CD14-positive monocyte (primary cell): Measurements from ENCODE around the gene MEGF9. TPM values are rescaled to one million over a fixed set of nuclear protein-coding genes. Genes with fewer than 3 reads are reported as not detected.

Experiments
- DNase-seq, 3 donors: peaks; one replicate each; pipeline ENCODE4 v3.0.0-alpha.2; 2011 to 2022
- H2AFZ ChIP-seq: 2 replicates; pipeline ENCODE4 v1.6.0; 2012; ENCODE audit warnings: mild to moderate bottlenecking, low read depth, low read length, inconsistent platforms; ENCODE audit not compliant: insufficient read depth, poor library complexity, severe bottlenecking
- H3K27ac ChIP-seq, 2 donors: 1 replicate in 1 of 2; 2 replicates in 1 of 2; pipeline ENCODE4 v1.5.1; 2012 to 2013; ENCODE audit warnings: low read length in 2 of 2, control low read depth in 1 of 2, inconsistent platforms in 1 of 2, low read depth in 1 of 2, mild to moderate bottlenecking in 1 of 2
- H3K27me3 ChIP-seq, 2 donors: one replicate each; pipeline versions ENCODE4 v1.6.0 to v1.6.1; 2011 to 2013; ENCODE audit warnings: low read length in 2 of 2; ENCODE audit not compliant: control insufficient read depth in 2 of 2, insufficient read depth in 2 of 2
- H3K36me3 ChIP-seq, 2 donors: replicated peaks in 1 of 2; 1 replicate in 1 of 2; 2 replicates in 1 of 2; pipeline versions ENCODE4 v1.5.1 to v1.6.1; 2012 to 2013; ENCODE audit warnings: low read length in 2 of 2, control low read depth in 1 of 2, inconsistent platforms in 1 of 2, mild to moderate bottlenecking in 1 of 2; ENCODE audit not compliant: insufficient read depth in 2 of 2, control insufficient read depth in 1 of 2
- H3K4me1 ChIP-seq, 2 donors: 1 replicate in 1 of 2; 2 replicates in 1 of 2; pipeline versions ENCODE4 v1.5.1 to v1.6.1; 2012 to 2013; ENCODE audit warnings: low read length in 2 of 2, control low read depth in 1 of 2, inconsistent platforms in 1 of 2, mild to moderate bottlenecking in 1 of 2, moderate library complexity in 1 of 2; ENCODE audit not compliant: insufficient read depth in 2 of 2, control insufficient read depth in 1 of 2
- H3K4me2 ChIP-seq: replicated peaks from 2 replicates; pipeline ENCODE3; 2012; ENCODE audit warnings: low read length, moderate library complexity, mild to moderate bottlenecking; ENCODE audit not compliant: poor library complexity, severe bottlenecking; ENCODE audit errors: extremely low read depth
- H3K4me3 ChIP-seq, 3 experiments: fragments of 200-600 bp in 1 of 3; sonication (generic) in 1 of 3; replicated peaks in 1 of 3; 1 replicate in 2 of 3; 2 replicates in 1 of 3; pipeline ENCODE4 v1.5.1; 2011 to 2013; ENCODE audit warnings: low read length in 3 of 3, mild to moderate bottlenecking in 3 of 3, control low read depth in 2 of 3, low read depth in 2 of 3, inconsistent platforms in 1 of 3, moderate library complexity in 1 of 3
- H3K79me2 ChIP-seq: 2 replicates; pipeline ENCODE4 v1.6.0; 2012; ENCODE audit warnings: mild to moderate bottlenecking, control low read depth, inconsistent platforms, low read length, moderate library complexity; ENCODE audit not compliant: insufficient read depth
- H3K9ac ChIP-seq: 2 replicates; pipeline ENCODE4 v1.6.0; 2017; ENCODE audit warnings: low read length, mild to moderate bottlenecking; ENCODE audit not compliant: insufficient read depth, poor library complexity, severe bottlenecking
- H3K9me3 ChIP-seq, 2 donors: replicated peaks in 1 of 2; 1 replicate in 1 of 2; 2 replicates in 1 of 2; pipeline versions ENCODE4 v1.5.1 to v1.6.1; 2012 to 2013; ENCODE audit warnings: low read length in 2 of 2, control low read depth in 1 of 2; ENCODE audit not compliant: control insufficient read depth in 1 of 2, insufficient read depth in 1 of 2
- H4K20me1 ChIP-seq: 2 replicates; pipeline ENCODE4 v1.6.0; 2012; ENCODE audit warnings: mild to moderate bottlenecking, low read length, control low read depth, moderate library complexity; ENCODE audit not compliant: insufficient read depth
- H3K27ac Mint-ChIP-seq, 7 donors: one replicate each; pipeline ENCODE4 v1.8.0; 2020; ENCODE audit warnings: mild to moderate bottlenecking in 7 of 7, mixed read lengths in 7 of 7, moderate library complexity in 6 of 7, inconsistent platforms in 2 of 7
- H3K27me3 Mint-ChIP-seq, 3 donors: one replicate each; pipeline ENCODE4 v1.8.0; 2021 to 2022; ENCODE audit warnings: low read depth in 3 of 3, mild to moderate bottlenecking in 3 of 3, mixed read lengths in 3 of 3, moderate library complexity in 3 of 3, inconsistent platforms in 1 of 3
- H3K36me3 Mint-ChIP-seq, 2 donors: one replicate each; pipeline ENCODE4 v1.8.0; 2020; ENCODE audit warnings: mixed read lengths in 2 of 2, inconsistent platforms in 1 of 2, mild to moderate bottlenecking in 1 of 2
- H3K4me1 Mint-ChIP-seq: one replicate; pipeline ENCODE4 v1.8.0; 2020; ENCODE audit warnings: mild to moderate bottlenecking, mixed read lengths
- H3K4me3 Mint-ChIP-seq, 2 donors: one replicate each; pipeline ENCODE4 v1.8.0; 2020; ENCODE audit warnings: mild to moderate bottlenecking in 2 of 2, mixed read lengths in 2 of 2, moderate library complexity in 1 of 2
- H3K9me3 Mint-ChIP-seq, 7 donors: one replicate each; pipeline ENCODE4 v1.8.0; 2020 to 2022; ENCODE audit warnings: mixed read lengths in 7 of 7, mild to moderate bottlenecking in 6 of 7, moderate library complexity in 6 of 7, inconsistent platforms in 2 of 7
- WGBS: methylation state at CpG from one replicate; pipeline ENCODE4 v1.1.5; 2013; ENCODE audit warnings: missing lambda C conversion rate; ENCODE audit not compliant: insufficient coverage; 5-methylcytosine and 5-hydroxymethylcytosine counted together
- intact Hi-C, 2 donors: fragments of 100-400 bp; cut with micrococcal nuclease; formaldehyde crosslinking; loops; one replicate each; pipeline versions ENCODE4 v1.15.0 to v1.15.1; 2023
- polyA plus RNA-seq, 3 donors: library from polyadenylated mRNA; depleted of rRNA in 1 of 3; unstranded in 2 of 3; stranded (reverse) in 1 of 3; fragments of 300-500 nt in 2 of 3; fragments of >200 nt in 1 of 3; fragmentation: Illumina TruSeq in 2 of 3; gene quantifications; 1 replicate in 2 of 3; 2 replicates in 1 of 3; pipeline ENCODE4 v1.2.3, GENCODE V29; 2012 to 2021
- TF ChIP-seq, protein P1 (sequence below): fragments of 200-600 bp; IDR thresholded peaks from one replicate; pipeline ENCODE4 v1.8.0; 2022; ENCODE audit warnings: antibody characterized with exemption, mild to moderate bottlenecking

Gene MEGF9
- polyA plus RNA-seq, 3 donors, result 45.0 to 92.8 (median 89.7) TPM

DNA sequence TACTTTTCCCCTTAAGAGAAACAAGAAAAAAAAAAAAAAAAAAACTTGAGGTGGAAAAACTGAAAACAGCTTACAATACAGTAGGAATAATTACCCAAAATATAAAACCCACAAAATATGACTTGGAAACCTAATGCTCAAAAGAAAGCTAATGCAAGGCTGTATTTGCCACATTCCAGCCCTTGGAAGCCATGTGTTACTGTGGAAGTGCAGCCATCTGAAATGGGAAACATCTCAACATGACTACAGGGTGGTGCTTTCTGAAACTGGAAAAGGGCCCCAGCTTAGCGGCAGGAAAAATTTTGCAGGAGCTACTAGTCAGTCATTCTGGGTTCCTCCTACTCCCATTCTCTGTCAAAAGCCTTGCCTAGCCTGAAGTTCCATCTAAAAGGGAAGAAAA, 154.7 kb downstream of the MEGF9 start:
- peak overlapping the region in 1 of 7 donors; percentile 60 for H3K27ac Mint-ChIP-seq
- no peaks in the 10 kb centered on the region for H3K27me3 ChIP-seq
- peaks cover 2 to 5% (median 3%) of the 10 kb centered on the region in 3 donors for H3K27me3 Mint-ChIP-seq
- H3K9me3 ChIP-seq, result no peaks in the 10 kb centered on the region
- H3K4me2 ChIP-seq, result no peak overlapping the region
- no peaks in the 10 kb centered on the region for H3K9me3 Mint-ChIP-seq
- H3K9ac ChIP-seq, result no peak overlapping the region
- TF ChIP-seq, protein P1, sequence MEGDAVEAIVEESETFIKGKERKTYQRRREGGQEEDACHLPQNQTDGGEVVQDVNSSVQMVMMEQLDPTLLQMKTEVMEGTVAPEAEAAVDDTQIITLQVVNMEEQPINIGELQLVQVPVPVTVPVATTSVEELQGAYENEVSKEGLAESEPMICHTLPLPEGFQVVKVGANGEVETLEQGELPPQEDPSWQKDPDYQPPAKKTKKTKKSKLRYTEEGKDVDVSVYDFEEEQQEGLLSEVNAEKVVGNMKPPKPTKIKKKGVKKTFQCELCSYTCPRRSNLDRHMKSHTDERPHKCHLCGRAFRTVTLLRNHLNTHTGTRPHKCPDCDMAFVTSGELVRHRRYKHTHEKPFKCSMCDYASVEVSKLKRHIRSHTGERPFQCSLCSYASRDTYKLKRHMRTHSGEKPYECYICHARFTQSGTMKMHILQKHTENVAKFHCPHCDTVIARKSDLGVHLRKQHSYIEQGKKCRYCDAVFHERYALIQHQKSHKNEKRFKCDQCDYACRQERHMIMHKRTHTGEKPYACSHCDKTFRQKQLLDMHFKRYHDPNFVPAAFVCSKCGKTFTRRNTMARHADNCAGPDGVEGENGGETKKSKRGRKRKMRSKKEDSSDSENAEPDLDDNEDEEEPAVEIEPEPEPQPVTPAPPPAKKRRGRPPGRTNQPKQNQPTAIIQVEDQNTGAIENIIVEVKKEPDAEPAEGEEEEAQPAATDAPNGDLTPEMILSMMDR, result no peak
- peaks cover 17 to 23% of the 10 kb centered on the region in 2 donors for H3K4me1 ChIP-seq
- H3K4me1 Mint-ChIP-seq, result peaks cover 16% of the 10 kb centered on the region
- peaks cover 58 to 63% of the 10 kb centered on the region in 2 donors for H3K36me3 Mint-ChIP-seq
- H3K4me3 ChIP-seq, result no peak overlapping the region
- H3K27ac ChIP-seq, result no peak overlapping the region
- no peak for DNase-seq
- peaks cover 9% of the 10 kb centered on the region for H4K20me1 ChIP-seq
- peaks cover 20% of the 10 kb centered on the region for H3K79me2 ChIP-seq
- H2AFZ ChIP-seq, result no peak overlapping the region
- 67% methylated on average over 1 of the region's 1 CpG for WGBS
- no peak overlapping the region for H3K4me3 Mint-ChIP-seq
- intact Hi-C loops, result no loop called here
- peaks cover 22 to 65% of the 10 kb centered on the region in 2 donors for H3K36me3 ChIP-seq

DNA sequence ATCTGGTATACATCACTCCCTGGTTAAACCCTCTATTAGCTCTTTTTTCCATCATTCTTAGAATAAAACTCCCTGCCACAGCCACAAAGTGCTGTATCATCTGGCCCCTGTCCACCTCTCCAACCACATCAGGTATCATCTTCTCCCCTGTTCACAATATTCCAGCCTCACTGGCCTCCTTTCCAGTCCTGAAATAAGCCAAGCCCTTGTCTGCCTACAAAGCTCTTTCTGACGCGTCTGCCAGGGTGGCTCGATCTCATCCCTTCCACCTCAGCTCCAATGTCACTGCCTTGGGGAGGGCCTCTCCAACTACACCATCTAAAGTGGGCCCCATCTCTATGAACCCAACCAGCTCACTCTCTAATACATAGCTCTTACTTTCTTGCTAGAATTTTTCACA, 155.8 kb downstream of the MEGF9 start:
- Histone ChIP-seq H3K79me2 (peaks cover 12% of the 10 kb centered on the region), H3K4me2 (no peak overlapping the region), H3K4me3 (no peak overlapping the region), H3K9me3 (no peaks in the 10 kb centered on the region), H3K9ac (no peak overlapping the region), H3K27ac (no peak overlapping the region), H4K20me1 (peaks cover 9% of the 10 kb centered on the region), H3K27me3 (no peaks in the 10 kb centered on the region), H2AFZ (no peak overlapping the region), H3K36me3 (peaks cover 20 to 54% of the 10 kb centered on the region in 2 donors), H3K4me1 (peaks cover 17 to 20% of the 10 kb centered on the region in 2 donors)
- TF ChIP-seq, protein P1, result no peak
- H3K27me3 Mint-ChIP-seq, result peaks cover 2 to 5% (median 3%) of the 10 kb centered on the region in 3 donors
- intact Hi-C loops, result no loop called here
- H3K4me3 Mint-ChIP-seq, result no peak overlapping the region
- no peak for DNase-seq
- peaks cover 57 to 62% of the 10 kb centered on the region in 2 donors for H3K36me3 Mint-ChIP-seq
- peak overlapping the region in 1 of 7 donors; percentile 28 for H3K27ac Mint-ChIP-seq
- peaks cover 14% of the 10 kb centered on the region for H3K4me1 Mint-ChIP-seq
- no peaks in the 10 kb centered on the region for H3K9me3 Mint-ChIP-seq
- 95% methylated on average over 3 of the region's 3 CpGs for WGBS
